Left renal cortex interstitium (tissue), 4 donors: ENCODE measurements around the gene IGFN1. TPM values are rescaled to one million over a fixed set of nuclear protein-coding genes. Genes with fewer than 3 reads are reported as not detected.
A peak's percentile ranks its signal among the peaks of the same experiment; 100 is the strongest.
"Not testable (repeated sequence)": the region's sequence is repeated elsewhere in the genome, so short reads cannot be mapped to it uniquely, and the experiment has no call there.

Experiments
- DNase-seq, 4 donors: peaks; one replicate each; pipeline ENCODE4 v3.0.0-alpha.2; 2013; ENCODE audit warnings: low read depth in 4 of 4, low spot score in 2 of 4, missing footprints in 1 of 4
- polyA plus RNA-seq, 4 donors: library from polyadenylated mRNA; unstranded; fragments of 120-200 nt; gene quantifications; one replicate each; pipeline ENCODE4 v1.2.1, GENCODE V29; 2013; ENCODE audit not compliant: insufficient read length in 4 of 4

IGFN1 gene
- polyA plus RNA-seq, 4 donors = 0.34 to 1.3 (median 0.78) TPM

DNA sequence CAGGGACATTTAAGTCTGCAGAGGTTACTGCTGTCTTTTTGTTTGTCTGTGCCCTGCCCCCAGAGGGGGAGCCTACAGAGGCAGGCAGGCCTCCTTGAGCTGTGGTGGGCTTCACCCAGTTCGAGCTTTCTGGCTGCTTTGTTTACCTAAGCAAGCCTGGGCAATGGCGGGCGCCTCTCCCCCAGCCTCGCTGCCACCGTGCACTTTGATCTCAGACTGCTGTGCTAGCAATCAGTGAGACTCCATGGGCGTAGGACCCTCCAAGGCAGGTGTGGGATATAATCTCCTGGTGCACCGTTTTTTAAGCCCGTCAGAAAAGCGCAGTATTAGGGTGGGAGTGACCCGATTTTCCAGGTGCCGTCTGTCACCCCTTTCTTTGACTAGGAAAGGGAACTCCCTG, 49.0 kb downstream of the IGFN1 start:
- DNase-seq = not testable (repeated sequence)

DNA sequence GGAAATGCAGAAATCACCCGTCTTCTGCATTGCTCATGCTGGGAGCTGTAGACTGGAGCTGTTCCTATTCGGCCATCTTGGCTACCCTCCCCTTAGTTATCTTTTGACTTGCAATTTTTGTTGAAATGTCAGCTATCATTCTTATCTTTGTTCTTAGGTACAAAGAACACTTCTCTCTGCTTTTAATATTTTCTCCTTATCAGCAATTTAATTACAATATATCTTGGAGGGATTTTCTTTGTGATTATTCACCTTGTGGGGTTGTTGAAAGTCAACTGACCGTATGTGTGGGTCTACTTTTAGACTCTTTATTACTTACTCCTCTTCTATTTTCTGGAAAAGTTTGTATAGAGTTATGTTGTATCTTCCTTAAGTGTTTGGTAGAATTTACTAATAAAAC, 49.5 kb downstream of the IGFN1 start:
- no peak for DNase-seq

GRCh38 chr1:201241736-201242135, 51.1 kb downstream of the IGFN1 start:
- DNase-seq = no peak

DNA sequence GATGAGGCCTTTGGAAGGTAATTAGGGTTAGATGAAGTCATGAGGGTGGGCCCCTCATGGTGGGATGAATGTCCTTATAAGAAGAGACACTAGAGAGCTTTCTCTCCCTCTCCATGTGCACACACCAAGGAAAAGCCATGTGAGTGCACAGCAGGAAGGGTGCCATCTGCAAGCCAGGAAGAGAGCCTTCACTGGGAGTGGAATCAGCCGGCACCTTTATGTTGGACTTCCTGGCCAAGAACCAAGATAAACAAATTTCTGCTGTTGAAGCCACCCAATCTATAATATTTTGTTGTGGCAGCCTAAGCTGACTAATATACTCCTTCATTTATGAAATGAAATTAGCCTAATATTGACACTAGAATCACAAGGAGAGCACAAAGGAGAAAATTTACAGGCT, 54.5 kb downstream of the IGFN1 start:
- no peak for DNase-seq

DNA sequence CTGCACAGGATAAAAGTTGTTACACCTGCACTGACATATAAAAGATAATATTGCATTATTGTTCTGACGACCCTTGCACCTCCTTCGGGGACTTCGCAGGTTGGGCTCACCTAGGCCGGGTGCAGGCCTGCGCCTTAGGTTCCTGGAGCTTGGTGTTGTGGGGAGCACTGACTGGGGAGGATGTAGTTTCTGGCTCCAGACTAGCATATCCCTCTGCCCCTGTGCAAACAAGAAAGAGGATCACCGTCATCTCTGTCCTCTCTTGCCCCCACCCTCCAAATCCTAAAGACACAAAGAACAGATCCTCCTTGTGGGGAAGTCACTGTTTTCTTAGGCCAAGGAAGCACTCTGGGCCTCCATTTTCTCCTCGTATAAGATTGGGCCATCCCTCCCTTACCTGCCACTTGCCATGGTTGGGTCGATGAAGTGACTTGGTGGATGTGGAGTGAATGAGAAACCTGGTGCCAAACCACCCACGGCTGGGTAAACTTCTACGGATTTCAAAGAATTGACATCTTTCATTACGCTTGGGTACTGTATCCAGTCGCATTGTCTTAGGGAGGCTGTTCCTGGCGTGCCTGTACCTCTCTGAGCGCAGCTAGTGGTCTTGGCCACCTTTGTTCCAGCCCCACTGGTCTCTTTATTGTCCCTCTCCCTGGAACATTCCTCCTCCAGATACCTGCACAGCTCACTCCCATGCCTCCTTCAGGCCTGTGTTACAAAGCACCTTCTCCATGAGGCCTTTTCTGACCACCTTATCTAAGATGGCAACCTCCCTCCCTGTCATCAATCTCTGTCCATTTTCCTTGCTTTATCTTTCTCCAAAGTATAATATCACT, 58.3 kb downstream of the IGFN1 start:
- DNase-seq = no peak

GRCh38 chr1:201250326-201251011, 59.8 kb downstream of the IGFN1 start:
- no peak for DNase-seq

GRCh38 chr1:201251411-201251810, 60.8 kb downstream of the IGFN1 start:
- no peak for DNase-seq

GRCh38 chr1:201251851-201252430, 61.3 kb downstream of the IGFN1 start:
- DNase-seq = no peak

DNA sequence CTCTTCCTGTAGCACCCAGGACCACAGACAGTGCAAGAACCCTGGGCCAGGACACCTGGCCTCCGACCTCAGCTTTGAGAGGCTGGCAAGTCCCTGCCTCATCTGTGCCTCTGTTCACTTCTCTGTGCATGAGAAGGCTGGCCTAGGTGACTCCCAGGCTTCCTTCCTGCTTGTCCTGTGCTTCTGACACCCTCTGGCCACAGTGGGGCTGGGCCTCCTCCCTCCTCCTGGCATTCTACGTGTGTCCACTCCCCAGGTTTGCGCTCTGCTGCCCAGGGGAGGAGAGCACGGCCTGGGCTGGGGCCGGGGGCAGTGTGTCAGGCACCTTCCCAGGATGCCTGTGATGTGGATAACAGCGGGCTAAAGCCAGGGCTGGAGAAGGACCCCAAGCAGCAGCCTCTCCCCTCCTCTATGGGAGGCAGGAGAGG, 62.3 kb downstream of the IGFN1 start:
- no peak for DNase-seq

GRCh38 chr1:201253411-201253810, 62.8 kb downstream of the IGFN1 start:
- no peak for DNase-seq

DNA sequence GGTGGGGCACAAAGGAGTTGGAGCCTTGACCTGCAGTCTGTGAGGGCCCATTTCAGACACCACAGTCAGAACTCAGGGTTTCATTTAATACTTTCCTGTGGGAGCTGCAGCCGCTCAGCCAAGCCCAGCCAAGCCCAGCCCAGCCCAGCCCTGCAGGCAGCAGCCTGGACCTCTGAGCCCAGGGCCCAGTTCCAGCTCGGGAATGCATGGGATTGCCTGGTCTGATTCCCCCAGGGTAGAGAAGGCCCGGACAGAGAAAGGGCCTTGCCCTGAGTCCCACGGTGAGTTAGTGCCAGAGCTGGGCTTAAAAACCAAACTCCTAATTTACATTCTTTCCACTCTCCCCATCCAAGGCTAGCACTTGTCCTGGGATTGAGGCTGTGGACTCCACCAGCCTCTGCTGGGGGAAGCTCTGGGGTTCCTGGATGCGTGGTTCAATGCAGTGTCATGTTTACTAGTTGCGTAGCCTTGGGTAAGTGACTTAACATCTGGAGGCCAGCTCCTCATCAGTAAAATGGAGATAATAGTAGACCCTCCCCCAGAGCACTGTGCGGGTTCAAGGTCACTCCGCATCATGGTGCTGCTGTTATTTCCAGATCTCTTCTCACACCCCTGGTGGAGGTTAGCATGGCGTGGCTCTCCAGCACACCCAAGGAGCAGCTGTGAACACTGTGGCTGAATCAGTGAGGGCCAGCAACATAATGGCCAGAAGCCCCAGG, 63.4 kb downstream of the IGFN1 start:
- no peak for DNase-seq

GRCh38 chr1:201254625-201255478, 64.2 kb downstream of the IGFN1 start:
- DNase-seq = peak in 2 of 4 donors; percentile 23 to 38

GRCh38 chr1:201255479-201256362, 65.1 kb downstream of the IGFN1 start:
- DNase-seq = no peak

DNA sequence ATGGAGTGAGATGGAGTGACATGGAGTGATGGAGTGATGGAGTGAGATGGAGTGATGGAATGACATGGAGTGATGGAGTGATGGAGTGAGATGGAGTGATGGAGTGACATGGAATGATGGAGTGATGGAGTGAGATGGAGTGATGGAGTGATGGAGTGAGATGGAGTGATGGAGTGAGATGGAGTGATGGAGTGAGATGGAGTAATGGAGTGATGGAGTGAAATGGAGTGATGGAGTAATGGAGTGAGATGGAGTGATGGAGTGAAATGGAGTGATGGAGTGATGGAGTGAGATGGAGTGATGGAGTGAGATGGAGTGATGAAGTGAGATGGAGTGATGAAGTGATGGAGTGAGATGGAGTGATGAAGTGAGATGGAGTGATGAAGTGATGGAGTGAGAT, 67.5 kb downstream of the IGFN1 start:
- DNase-seq = not testable (repeated sequence)

- no peak for DNase-seq
Measured at GRCh38 chr1:201258763-201259230, 68.2 kb downstream of the IGFN1 start.

GRCh38 chr1:201259476-201260235, 69.0 kb downstream of the IGFN1 start:
- DNase-seq = no peak

DNA sequence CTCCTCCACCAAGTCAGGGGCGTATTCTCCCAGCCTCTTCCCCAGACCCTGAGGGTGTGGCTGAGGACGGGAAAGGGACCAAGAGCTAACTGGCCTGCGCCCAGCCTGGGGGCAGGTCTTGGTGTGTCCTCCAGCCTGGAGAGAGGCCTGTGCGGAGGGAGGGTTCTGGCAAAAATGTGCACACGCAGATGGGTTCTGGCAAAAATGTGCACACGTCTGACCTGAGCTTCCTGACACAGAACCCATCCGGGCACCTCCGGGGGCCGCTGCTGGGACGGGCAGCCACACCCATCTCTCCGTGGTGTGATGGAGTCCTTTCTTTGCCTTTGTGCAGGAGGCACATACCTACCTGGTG, 69.6 kb downstream of the IGFN1 start:
- no peak for DNase-seq

DNA sequence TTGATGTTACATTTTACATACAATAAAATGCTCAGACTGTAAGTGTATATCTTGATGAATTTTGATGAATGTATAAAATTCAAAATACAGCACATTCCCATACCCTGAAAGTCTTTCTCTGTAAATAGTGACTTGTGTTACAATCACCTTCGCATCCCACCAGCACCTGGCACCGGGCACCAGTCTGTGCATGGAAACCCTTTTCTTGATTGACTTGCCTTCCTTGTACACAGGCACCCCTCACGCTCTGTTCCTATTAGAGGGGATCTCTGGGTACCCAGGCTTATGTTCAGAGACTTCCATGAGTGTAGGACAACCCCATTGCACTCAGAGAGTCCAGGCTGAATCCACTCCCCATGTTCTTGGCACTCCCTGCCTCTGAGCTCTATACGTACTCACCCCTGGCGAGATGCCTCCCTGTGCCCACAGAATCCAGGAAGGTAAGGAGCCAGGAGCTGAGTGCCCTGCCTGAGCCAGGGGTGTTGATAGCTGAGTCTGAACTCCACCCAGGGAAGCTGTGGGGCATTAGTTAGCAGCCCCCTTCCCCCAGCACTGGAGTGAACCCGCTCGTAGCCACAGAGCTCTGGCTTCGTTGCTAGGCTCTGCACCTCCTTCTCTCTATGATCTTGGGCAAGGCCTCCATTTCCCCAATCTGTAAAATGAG, 70.2 kb downstream of the IGFN1 start:
- DNase-seq = no peak
